Measurements from ENCODE around the gene DUSP10. TPM values are rescaled to one million over a fixed set of nuclear protein-coding genes. Genes with fewer than 3 reads are reported as not detected.

DUSP10 gene
- total RNA-seq, 1 donor from 2014 or later: 2.6 TPM

GRCh38 chr1:221779771-221780170 is 37.9 kb upstream of the DUSP10 start:
- H4K20me1 ChIP-seq (ENCODE audit: low read depth): no peaks in the 10 kb centered on the region
- H3K9ac ChIP-seq: no peak overlapping the region
- H3K27ac ChIP-seq: no peak overlapping the region
- H3K27me3 ChIP-seq: no peaks in the 10 kb centered on the region
- H3K27me3 Mint-ChIP-seq (ENCODE audit: insufficient read depth, low read depth): no peaks in the 10 kb centered on the region
- peaks cover 12% of the 10 kb centered on the region for H3K4me1 ChIP-seq
- H3K4me3 ChIP-seq: no peak overlapping the region
- H3K79me2 ChIP-seq (ENCODE audit: low read depth): no peaks in the 10 kb centered on the region
- H3K9me3 Mint-ChIP-seq: no peaks in the 10 kb centered on the region
- H3K4me1 Mint-ChIP-seq: peaks cover 6% of the 10 kb centered on the region
- no peak overlapping the region for H3K4me2 ChIP-seq
- no peak for DNase-seq (ENCODE audit: low spot score)
- H3K36me3 ChIP-seq: no peaks in the 10 kb centered on the region
- no peaks in the 10 kb centered on the region for H3K9me3 ChIP-seq (ENCODE audit: low read depth)
- no peaks in the 10 kb centered on the region for H3F3A ChIP-seq (ENCODE audit: low read depth)
- H3K27ac Mint-ChIP-seq: no peak overlapping the region
- TF ChIP-seq EZH2 (IDR thresholded peaks at IDR 0.05) (no peak), EZH2phosphoT487 (IDR thresholded peaks at IDR 0.05) (no peak), CTCF (IDR thresholded peaks at IDR 0.05) (no peak)
- H2AFZ ChIP-seq (replicated peaks): no peak overlapping the region
- H3K36me3 Mint-ChIP-seq: no peaks in the 10 kb centered on the region
- no peak overlapping the region for H3K4me3 Mint-ChIP-seq

GRCh38 chr1:221778535-221779142 is 36.8 kb upstream of the DUSP10 start:
- Mint-ChIP-seq H3K9me3 (no peaks in the 10 kb centered on the region), H3K27ac (no peak overlapping the region), H3K4me3 (no peak overlapping the region), H3K27me3 (ENCODE audit: insufficient read depth, low read depth) (no peaks in the 10 kb centered on the region), H3K36me3 (no peaks in the 10 kb centered on the region), H3K4me1 (peaks cover 6% of the 10 kb centered on the region)
- H4K20me1 ChIP-seq (ENCODE audit: low read depth): no peaks in the 10 kb centered on the region
- no peaks in the 10 kb centered on the region for H3K9me3 ChIP-seq (ENCODE audit: low read depth)
- no peaks in the 10 kb centered on the region for H3F3A ChIP-seq (ENCODE audit: low read depth)
- H3K9ac ChIP-seq: no peak overlapping the region
- H3K36me3 ChIP-seq: no peaks in the 10 kb centered on the region
- no peak overlapping the region for H2AFZ ChIP-seq (replicated peaks)
- H3K27ac ChIP-seq: no peak overlapping the region
- H3K4me1 ChIP-seq: peaks cover 12% of the 10 kb centered on the region
- no peak for DNase-seq (ENCODE audit: low spot score)
- H3K4me3 ChIP-seq: no peak overlapping the region
- no peak for TF ChIP-seq CTCF (IDR thresholded peaks at IDR 0.05)
- no peaks in the 10 kb centered on the region for H3K79me2 ChIP-seq (ENCODE audit: low read depth)
- no peaks in the 10 kb centered on the region for H3K27me3 ChIP-seq
- H3K4me2 ChIP-seq: no peak overlapping the region

- H2AFZ ChIP-seq (replicated peaks): no peak overlapping the region
- TF ChIP-seq EZH2phosphoT487 (IDR thresholded peaks at IDR 0.05): no peak
- no peak for TF ChIP-seq CTCF (IDR thresholded peaks at IDR 0.05)
- TF ChIP-seq EZH2 (IDR thresholded peaks at IDR 0.05): no peak
- H3K27me3 Mint-ChIP-seq (ENCODE audit: insufficient read depth, low read depth): no peaks in the 10 kb centered on the region
- no peaks in the 10 kb centered on the region for H3K79me2 ChIP-seq (ENCODE audit: low read depth)
- peaks cover 12% of the 10 kb centered on the region for H3K4me1 ChIP-seq
- H4K20me1 ChIP-seq (ENCODE audit: low read depth): no peaks in the 10 kb centered on the region
- no peaks in the 10 kb centered on the region for H3K27me3 ChIP-seq
- no peaks in the 10 kb centered on the region for H3K36me3 ChIP-seq
- no peaks in the 10 kb centered on the region for H3F3A ChIP-seq (ENCODE audit: low read depth)
- H3K27ac Mint-ChIP-seq: no peak overlapping the region
- no peak overlapping the region for H3K4me2 ChIP-seq
- no peaks in the 10 kb centered on the region for H3K9me3 Mint-ChIP-seq
- H3K9me3 ChIP-seq (ENCODE audit: low read depth): no peaks in the 10 kb centered on the region
- no peak for DNase-seq (ENCODE audit: low spot score)
- no peaks in the 10 kb centered on the region for H3K36me3 Mint-ChIP-seq
- no peak overlapping the region for H3K9ac ChIP-seq
- H3K4me3 Mint-ChIP-seq: no peak overlapping the region
- H3K4me1 Mint-ChIP-seq: peaks cover 6% of the 10 kb centered on the region
- H3K27ac ChIP-seq: no peak overlapping the region
- no peak overlapping the region for H3K4me3 ChIP-seq
Observed at GRCh38 chr1:221778125-221778524, 36.2 kb upstream of the DUSP10 start.

Data from neural progenitor cell (in vitro differentiated cells).